ENCODE data around the gene MYL5.

The MYL5 gene

GRCh38 chr4:683982-684622, 9.8 kb downstream of the MYL5 start (continued):
- TF ChIP-seq ELK4 (IDR thresholded peaks at IDR 0.05; ENCODE audit: borderline replicate concordance, low read depth, low read length) (no peak), ZNF701 (tag by site-specific recombination; IDR thresholded peaks at IDR 0.05) (no peak), ZNF561 (tag by site-specific recombination; IDR thresholded peaks at IDR 0.05; ENCODE audit: borderline replicate concordance) (peak; percentile 99), FEZF1 (tag by site-specific recombination; IDR thresholded peaks at IDR 0.05) (no peak), ZNF169 (tag by site-specific recombination; IDR thresholded peaks at IDR 0.05) (no peak), ZBTB17 (tag by site-specific recombination; IDR thresholded peaks at IDR 0.05) (peak; percentile 66), ZNF266 (tag by site-specific recombination; IDR thresholded peaks at IDR 0.05; ENCODE audit: low read depth) (no peak), ZNF639 (tag by site-specific recombination; IDR thresholded peaks at IDR 0.05) (no peak), ZNF174 (tag by site-specific recombination; IDR thresholded peaks at IDR 0.05) (no peak), ZNF658 (tag by site-specific recombination; IDR thresholded peaks at IDR 0.05) (no peak), ZEB2 (tag by site-specific recombination; IDR thresholded peaks at IDR 0.05) (no peak), ZIC2 (tag by site-specific recombination; IDR thresholded peaks at IDR 0.05) (peak; percentile 92), SP7 (tag by site-specific recombination; IDR thresholded peaks at IDR 0.05) (0 out of 2 replicates have a peak, but pooled peaks have one; percentile 13), ZNF239 (tag by site-specific recombination; IDR thresholded peaks at IDR 0.05) (no peak), ZNF426 (tag by site-specific recombination; IDR thresholded peaks at IDR 0.05) (no peak), ZBTB7A (tag by site-specific recombination; IDR thresholded peaks at IDR 0.05; ENCODE audit: low read depth) (no peak), ZNF2 (tag by site-specific recombination; IDR thresholded peaks at IDR 0.05) (0 out of 2 replicates have a peak, but pooled peaks have one; percentile 38), ZNF776 (tag by site-specific recombination; IDR thresholded peaks at IDR 0.05; ENCODE audit: borderline replicate concordance) (no peak), HOXC10 (CRISPR knock-in tag; IDR thresholded peaks at IDR 0.05) (no peak), PRDM6 (tag by site-specific recombination; IDR thresholded peaks at IDR 0.05) (no peak), ZNF571 (tag by site-specific recombination; IDR thresholded peaks at IDR 0.05) (no peak), HIC1 (tag by site-specific recombination; IDR thresholded peaks at IDR 0.05) (peak; percentile 62; the same call in 1 of the 2 replicates), ZNF214 (tag by site-specific recombination; IDR thresholded peaks at IDR 0.05; ENCODE audit: borderline replicate concordance) (no peak), ZNF830 (tag by site-specific recombination; IDR thresholded peaks at IDR 0.05; ENCODE audit: low read depth) (no peak), ZNF248 (tag by site-specific recombination; IDR thresholded peaks at IDR 0.05) (no peak), ZNF354C (tag by site-specific recombination; IDR thresholded peaks at IDR 0.05; ENCODE audit: borderline replicate concordance, low read depth) (no peak), REPIN1 (tag by site-specific recombination; IDR thresholded peaks at IDR 0.05; ENCODE audit: low read depth) (no peak), ZNF133 (tag by site-specific recombination; IDR thresholded peaks at IDR 0.05) (no peak), ZNF837 (tag by site-specific recombination; IDR thresholded peaks at IDR 0.05) (no peak), ZNF549 (tag by site-specific recombination; IDR thresholded peaks at IDR 0.05) (no peak)

All from HEK293 (cell line).